ENCODE results near the gene KIF2A.

KIF2A gene

DNA sequence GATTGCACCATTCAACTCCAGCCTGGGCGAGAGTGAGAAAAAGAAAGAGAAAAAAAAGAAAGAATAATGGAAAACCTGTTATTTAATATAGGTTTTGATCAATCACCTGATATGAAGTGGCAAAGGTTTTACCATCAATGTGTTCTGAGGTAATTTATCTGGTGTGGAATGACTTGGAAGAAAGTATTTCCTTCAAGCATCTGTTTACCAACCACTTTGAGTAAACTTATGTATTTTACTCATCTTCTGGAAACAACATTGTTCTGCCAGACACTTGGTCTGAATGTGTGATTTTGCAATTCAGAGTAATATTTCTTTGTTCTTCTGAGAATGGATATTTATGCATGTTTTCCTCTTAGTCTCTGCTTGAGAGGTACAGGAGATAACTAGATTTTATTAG lies 24.3 kb downstream of the KIF2A start:
- no peak for DNase-seq

DNA sequence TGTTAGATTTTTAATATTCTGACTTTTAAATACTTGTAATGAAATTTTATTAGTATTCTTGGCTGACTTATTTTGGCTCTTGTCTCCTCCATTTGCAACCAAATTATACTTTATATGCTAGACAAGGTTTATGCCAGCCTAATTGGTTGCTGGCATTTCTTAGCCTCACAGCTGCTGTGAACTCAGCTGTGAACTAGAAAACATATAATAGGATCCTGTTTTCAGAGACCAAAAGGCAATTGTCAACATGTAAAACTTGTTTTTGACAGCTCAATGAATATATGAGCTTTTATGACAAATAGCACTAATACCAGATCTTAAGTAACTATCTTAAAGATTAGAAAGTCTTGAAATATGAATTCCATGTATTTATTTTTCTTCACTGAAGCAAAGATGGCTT lies 25.9 kb downstream of the KIF2A start:
- no peak for DNase-seq

DNA sequence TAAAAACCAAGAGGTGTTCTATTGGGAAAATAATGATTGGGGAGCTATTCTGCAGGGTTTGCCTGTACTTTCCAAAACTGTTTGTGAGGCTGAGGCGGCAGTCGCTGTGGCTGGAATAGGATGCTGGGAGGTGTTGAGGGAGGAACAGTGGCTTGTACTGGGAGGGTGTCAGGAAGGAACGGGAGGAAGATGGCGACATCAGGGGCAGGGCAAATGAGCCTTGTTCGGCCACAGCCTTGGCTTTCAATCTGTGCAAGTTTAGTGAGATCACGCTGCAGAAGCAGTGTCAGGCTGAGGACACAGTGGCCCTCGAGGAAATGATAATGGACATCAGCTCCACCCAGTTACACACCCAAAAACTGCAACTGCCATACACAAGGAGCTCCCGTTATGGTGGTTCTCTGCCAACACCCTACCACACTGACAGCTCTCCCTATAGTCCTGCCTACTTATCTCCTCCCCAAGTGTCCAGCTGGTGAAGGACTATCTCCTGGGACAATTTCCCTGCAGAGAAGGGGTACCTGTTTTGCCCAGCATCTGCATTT lies 27.3 kb downstream of the KIF2A start:
- no peak for DNase-seq

DNA sequence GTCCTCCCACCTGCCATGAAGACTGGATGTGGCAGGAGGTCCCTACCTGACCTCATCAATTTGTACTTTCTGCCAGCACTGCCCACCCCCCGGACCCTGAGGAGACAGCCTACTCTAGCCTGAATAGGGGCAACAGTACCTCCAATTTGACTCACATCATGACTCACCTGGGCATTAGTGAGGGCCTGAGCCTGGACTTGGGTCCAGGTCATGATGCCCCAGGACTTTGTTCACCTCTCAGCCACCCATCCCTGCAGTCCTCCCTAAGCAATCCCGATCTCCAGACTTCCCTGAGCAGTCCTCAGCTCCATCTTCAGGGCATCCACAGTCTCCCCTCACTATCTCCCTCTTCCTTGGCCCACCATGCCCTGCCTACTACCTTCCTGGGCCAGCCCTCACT lies 28.1 kb downstream of the KIF2A start:
- no peak for DNase-seq

DNA sequence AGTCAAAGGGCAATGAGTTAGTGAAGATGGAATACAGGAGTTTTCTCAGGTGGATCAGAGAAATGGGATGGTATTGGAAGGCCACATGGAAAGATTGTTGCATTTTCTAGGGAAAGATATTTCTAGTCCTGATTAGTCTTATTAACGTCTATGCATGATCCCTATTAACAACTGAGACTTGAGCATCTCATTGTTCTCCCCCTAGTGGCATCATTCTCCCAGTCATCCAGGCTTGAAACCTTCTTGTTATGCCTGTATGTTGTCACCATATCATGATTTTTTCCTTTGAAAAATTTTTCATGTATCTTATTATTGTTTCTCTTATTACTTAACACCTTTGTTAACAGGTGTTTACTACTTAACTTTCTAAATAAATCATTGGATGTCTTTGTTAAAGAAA lies 34.4 kb downstream of the KIF2A start:
- no peak for DNase-seq

DNA sequence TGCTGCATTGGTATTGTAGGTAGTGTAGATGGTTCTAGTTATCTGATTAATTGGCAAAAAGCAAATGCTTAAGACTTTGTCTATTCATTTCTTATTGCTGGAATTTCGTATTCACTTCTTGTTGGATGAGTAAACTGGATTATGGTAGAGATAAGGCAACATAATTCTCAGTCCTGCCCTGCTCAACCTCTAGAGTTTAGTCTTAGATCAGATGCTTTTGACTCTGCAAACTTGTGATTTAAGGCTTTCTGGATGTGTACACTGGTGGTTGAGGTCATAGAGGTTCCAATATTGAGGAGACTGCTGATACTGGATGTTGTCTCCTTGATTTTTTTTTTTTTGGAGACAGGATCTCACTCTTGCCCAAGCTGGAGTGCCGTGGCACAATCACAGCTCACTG lies 35.0 kb downstream of the KIF2A start:
- no peak for DNase-seq

DNA sequence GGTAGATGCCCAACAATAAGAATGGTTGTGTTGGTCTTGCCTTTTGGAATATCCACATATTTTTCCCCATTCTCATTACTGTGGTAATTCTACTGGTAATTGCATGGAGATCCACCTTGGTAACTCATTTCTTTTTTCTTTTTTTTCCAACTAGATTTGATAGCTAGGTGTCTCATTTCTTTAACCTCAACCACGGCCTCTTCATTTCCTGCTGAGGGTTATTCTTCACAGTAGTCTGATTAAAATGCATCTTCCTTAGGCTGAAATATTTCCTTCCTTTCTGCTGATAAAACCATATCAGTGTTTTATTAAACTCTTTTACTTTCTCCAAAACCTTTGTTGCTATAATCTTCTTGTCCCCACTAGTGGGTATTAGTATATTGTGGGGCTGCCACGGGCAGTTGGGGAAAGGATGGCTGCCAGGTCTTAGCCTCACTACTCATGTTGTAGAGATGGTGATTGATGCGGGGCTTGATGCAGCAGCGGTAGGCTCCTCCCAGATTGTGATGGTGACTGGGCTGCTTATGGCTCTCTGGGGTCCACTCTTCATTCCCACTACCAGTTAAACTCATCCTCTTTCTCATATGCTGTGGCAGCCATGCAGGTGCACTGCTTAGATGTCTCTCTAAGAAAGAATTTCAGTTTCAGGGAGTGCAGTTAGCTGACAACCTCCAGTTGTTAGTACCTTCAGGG lies 35.9 kb downstream of the KIF2A start:
- DNase-seq, result no peak

DNA sequence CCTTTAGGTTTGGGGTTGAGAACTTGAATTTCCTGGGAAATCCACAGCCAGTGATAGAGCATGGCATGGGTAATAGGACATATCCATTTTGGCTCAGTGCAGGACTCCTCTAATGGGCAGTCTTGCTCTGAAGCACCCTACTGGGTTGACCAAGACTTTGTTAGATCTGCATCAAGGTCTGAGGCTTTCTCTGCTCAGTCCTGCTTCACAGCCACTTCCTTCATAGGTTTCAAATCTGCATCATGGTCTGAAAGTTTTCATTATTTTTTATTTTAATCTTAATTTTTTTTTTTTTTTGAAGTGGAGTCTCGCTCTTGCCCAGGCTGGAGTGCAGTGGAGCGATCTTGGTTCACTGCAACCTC lies 36.5 kb downstream of the KIF2A start:
- DNase-seq, result no peak

DNA sequence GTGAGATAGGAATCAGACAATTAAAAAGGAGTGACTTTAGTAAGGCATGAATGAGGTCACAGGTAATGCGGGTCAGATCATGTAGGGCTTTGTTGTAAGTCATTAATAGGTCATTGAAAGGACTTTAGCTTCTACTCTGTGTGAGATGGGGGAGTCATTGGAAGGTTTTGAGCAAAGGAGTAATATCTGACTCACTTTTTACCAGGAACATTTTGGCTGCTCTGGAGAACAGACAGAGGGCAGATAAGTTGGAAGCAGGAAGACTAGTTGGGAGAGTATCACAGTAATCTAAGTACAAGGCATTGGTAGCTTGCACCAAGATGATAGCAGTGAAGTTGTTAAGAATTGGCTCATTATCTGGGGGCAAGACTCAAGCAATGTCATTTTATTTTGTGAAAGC lies 37.4 kb downstream of the KIF2A start:
- DNase-seq, result no peak

DNA sequence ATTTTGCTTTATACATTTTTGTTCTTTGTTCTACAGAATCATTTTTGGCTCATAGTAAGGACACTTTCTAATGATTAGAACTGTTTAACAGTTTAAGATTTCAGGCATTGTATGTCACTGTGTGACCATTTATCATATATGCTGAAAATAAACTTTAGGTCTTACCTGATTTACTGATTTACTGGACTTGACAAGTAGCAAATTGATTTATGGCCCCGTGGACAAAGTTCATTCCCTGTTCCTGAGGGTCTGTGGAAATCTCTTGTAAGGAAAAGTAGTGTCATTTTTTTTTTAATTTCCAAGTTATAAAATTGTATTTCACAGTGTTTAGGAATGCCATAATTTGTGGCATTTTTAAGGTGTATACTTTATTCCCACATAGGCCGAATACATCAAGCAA lies 40.7 kb downstream of the KIF2A start:
- no peak for DNase-seq

DNA sequence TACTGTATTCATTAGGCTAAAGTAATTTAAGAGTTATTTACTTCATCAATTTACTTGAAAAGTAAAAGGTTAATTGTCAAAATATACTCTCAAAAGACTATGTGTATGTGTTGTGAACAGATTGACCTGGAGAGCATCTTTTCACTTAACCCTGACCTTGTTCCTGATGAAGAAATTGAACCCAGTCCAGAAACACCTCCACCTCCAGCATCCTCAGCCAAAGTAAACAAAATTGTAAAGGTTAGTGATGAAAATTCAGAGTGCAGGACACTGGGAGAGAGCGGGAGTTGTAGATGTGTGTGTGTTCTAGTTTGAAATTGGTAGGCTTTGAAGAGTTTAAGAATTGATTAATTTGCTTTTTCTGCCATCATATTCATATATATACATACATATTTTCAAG lies 41.9 kb downstream of the KIF2A start:
- DNase-seq, result no peak

DNA sequence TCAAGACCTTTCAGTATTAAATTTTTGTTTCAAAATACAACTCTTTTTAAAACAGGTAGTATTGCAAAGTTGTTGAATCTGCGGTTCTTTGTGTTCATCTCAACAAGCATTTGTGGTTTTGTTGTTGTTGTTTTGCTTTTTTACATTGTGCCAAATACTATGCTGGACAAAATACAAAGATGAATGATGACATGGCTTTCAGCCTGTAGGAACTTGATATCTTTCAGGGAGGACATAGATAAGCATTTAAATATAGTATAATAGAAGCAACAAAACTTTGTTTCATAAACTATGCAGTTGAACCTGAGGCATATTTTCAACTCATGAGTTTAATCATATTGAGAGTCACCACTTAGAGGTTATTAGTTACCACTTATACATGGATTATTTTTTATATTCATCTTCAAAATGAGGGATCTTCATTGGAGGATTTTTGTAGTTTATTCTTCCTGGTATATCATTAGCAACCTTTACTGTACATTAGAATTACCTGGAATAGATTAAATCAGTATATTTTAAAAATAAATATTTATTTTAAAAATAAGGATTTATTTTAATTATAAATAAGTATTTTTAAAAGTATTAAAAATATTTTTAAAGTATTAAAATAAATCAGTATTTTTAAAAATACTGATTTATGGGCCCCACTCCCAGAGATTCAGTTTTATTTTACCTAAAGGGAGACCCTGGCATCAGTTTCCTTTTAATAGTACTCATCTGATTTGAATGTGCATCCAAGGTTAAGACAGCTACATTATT lies 42.9 kb downstream of the KIF2A start:
- no peak for DNase-seq

DNA sequence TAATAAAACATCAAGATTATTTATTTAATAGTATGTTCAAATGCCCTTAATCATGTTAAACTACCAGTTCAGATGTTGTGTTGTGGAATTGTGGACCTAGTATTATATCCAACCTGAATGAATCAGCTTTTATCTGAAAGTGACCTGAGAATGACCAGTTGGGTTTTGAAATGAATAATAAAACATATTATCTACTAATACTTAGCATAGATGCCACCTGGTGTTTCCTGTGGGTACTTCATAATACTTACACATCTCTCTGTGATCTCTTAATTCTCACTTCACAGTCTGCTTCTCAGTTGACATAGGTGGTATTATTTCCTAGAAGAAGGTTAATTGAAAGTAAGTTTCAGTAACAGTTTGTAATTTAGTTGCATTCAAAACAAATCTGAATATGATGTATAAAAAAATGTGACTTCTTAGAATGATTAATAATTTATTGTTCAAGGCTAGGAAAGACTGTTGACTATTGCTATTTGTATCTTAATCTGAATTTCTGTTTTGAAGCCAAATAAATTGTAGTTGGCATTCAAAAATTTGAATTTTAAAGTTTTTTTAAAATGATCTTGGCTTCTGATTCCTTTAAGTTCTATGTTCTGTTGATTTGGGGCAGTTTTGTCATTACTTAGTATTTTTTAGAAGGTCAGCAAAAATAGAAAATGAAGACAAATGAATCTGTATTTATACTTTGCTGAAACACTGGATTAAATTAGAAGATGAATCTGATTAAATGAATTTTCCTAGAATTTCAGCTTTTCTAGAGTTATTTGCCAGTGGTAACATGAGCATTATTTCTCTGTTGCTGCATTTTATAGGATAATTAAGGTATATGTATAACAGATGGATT lies 48.2 kb downstream of the KIF2A start:
- DNase-seq, result peak; percentile 49

DNA sequence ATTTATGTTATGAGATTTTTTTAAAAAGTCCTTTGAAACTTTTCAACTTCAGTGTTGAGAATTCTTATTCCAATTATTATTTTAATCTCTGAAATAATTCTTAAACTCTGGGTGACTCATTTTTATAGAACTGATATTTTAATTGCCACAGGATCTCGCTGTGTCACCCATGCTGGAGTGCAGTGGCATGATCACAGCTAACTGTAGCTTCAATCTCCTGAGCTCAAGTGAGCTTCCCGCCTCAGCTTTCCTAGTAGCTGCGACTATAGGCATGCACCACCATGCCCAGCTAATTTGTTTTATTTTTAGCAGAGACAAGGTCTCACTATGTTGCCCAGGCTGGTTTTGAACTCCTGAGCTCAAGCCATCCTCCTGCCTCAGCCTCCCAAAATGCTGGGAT lies 56.7 kb downstream of the KIF2A start:
- DNase-seq, result no peak

DNA sequence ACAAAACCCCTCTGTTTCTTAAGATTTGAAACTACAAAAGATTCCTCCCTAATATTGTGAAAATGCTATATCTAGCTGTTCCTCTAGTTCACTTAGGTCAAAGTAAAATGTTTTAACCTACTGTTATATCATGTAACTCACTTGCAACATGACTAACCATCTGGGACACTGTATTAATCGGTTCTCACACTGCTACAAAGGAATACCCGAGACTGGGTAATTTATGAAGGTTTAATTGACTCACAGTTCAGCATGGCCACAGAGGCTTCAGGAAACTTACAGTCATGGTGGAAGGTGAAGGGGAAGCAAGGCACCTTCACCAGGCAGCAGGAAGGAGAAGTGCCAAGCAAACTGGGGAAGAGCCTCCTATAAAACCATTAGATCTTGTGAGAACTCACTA lies 63.0 kb downstream of the KIF2A start:
- DNase-seq, result no peak

DNA sequence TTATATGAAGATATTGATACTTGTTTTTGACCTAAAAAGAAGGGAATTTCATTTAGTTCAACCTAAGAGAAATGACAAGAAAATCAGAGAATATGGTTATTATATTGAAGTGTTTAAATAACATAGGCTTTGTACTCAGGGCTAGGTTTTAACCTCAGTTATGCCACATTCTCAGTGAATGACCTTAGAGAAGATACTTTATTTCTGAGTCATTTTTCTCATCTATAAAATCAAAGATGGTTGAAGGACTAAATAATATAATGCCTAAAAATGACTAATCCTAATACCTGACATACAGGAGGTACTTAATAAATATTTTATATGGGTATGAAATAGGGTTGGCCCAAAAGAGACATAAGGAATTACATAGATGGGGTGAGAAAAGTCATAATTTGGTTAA lies 65.4 kb downstream of the KIF2A start:
- DNase-seq, result peak; percentile 10

DNA sequence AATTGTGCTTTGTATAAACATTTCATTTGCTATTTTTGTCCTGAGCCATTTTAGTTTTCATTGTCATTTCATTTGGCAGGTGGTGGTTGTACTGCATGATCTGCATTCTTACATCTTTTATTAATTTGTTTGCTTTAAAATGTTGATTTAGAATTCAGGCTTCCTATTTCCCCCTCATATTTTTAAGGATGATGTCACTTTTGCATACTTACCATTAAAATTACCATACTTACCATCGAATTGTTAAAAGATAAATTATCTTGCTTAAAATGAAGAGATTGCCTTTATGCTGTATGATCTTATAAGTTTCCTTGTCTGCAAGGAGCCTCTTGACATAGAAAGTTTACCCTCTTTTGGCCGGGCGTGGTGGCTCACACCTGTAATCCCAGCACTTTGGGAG lies 66.6 kb downstream of the KIF2A start:
- DNase-seq, result no peak

DNA sequence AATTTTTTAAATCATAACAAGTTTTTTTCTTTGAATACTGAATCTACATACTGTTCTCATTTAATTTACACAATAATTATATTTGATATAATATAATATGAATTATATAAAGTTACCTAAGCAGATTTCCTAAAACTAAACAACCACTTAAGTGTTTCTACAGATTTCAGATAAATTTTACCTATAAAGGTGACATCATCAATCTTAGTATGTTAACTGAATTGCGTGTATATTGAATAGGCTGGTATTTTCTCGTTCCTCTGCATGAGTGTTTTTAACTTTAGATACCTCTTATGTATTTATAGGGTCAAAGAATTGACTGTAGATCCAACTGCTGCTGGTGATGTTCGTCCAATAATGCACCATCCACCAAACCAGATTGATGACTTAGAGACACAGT lies 67.4 kb downstream of the KIF2A start:
- DNase-seq, result no peak

DNA sequence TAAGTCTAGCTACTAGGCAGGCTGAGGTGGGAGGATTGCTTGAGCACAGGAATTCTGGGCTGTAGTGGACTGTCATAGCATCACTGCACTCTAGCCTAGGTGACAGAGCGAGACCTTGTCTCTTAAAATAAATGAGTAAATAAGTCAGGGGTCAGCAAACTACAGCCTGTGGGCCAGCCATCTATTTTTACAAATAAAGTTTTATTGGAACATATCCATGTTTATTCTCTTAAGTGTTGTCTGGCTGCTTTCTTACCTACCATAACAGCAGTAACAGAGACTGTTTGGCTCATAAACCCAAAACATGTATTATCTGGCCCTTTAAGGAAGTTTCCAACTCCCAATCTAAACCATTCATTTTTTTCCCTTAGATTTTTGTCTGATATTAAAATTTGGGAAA lies 68.1 kb downstream of the KIF2A start:
- DNase-seq, result no peak

DNA sequence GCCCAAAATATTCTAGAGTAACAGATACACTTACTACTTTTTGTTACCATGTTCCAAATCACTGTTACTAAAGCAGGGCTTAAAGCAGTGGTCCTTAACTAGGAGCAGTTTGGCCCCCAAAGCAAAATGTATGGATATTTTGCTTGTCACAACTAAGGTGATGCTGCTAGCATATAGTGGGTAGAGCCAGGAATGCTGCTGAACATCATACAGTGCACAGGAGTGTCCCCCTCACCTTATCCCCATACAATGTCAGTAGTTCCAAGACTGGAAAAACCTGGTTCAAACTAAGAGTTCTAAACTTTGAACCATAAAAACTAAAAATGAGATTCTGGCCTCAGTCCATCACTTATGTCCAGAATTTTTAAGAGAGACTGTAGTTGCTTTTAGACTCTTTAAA lies 69.6 kb downstream of the KIF2A start:
- DNase-seq, result no peak

DNA sequence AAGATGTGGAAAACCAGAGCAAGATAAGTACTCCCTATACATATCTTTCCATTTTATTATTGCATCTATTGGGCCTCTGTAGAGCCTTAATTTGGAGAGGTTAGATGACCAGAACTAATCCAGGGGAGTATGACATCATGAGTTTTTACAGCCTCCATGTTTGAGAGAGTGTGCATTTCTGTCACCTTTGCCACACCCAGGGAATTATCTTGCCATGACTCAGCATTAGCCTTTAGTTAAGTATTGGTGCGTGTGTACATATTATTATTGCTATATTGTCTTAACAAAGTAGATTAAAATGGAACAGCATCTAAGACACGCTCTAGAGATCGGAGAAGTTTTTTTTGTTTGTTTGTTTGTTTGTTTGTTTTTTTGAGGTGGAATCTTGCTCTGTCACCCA lies 70.1 kb downstream of the KIF2A start:
- DNase-seq, result no peak

DNA sequence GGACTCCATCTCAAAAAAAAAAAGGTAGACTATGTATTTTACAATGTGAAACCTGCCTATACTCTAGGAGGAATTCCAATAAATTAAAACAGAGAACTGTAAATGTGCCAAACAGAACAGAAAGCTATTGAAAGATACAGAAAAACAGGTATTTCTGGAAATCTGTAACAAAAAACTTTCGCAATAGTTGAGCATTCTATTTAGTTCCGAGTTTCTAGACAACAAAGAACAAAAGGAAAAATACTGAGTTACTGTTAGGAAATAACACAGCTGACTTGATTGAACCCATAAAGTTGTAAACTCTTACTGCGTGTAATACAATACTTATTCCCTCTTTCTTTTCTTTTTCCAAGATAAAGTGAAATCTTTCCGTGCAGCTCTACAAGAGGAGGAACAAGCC lies 79.1 kb downstream of the KIF2A start:
- no peak for DNase-seq

DNA sequence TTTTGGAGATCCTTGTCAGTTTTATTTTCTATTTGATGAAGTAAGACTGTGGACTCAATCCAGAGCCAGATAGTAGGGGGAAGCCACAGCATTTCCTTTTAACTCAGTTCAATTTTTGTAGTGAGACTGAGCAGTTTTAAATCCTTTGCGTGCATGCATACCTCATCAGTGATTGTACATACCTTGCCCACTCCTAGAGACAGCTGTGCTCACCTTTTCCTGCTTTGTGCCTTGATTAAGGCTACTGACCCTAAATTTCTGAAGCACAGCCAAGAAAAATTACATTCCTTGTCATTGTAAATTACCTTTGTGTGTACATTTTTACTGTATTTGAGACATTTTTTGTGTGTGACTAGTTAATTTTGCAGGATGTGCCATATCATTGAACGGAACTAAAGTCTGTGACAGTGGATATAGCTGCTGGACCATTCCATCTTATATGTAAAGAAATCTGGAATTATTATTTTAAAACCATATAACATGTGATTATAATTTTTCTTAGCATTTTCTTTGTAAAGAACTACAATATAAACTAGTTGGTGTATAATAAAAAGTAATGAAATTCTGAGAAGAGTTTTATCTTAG lies 79.9 kb downstream of the KIF2A start:
- DNase-seq, result no peak

All from fibroblast of upper back skin (primary cell).